ENCODE measurements around the gene CIP2A.

CIP2A gene

DNA sequence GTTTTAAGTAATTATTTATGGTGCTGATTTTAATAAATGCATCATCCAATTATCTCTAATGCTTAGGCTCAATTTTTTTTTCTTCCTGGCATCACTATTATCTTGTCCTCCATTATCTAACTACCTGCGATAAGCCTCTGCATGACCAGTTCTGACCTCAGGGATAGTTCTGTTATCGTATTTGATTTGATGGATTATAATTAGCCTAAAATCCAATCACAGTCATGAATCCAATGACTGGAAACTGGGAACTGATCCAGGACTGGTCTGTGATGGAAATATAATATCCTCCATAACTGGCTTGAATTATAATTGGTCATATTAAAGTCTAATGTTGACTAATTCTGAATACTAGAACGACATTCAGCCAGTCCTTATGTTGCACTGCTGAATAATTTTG, 80.0 kb downstream of the CIP2A start:
- no peaks in the 10 kb centered on the region for H3F3A ChIP-seq (ENCODE audit: control insufficient read depth, insufficient read depth)

DNA sequence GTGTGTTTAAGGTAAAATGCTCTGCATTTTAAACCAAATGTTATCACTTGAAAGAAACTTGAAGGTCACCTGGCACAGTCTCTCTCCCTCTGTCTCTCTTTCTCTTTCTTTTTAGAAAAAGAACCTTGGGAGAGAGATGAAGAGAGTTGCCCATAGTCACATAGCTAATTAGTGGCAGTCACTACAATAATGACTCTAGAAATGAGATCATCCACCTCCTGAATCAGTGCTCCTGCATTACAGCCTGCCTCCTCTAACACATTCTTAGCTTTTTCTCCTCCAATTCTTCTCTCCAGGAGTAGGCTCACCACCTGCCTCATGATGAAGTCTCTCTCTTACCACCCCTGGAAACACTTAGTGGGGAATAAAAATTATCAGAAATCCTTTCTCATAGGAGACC, 81.3 kb downstream of the CIP2A start:
- Histone ChIP-seq H3K4me2 (ENCODE audit: low read length) (no peak overlapping the region), H4K20me1 (ENCODE audit: control insufficient read depth, insufficient read depth, low read depth, low read length) (no peaks in the 10 kb centered on the region), H3K27ac (ENCODE audit: low read depth, low read length) (no peak overlapping the region), H3K27me3 (ENCODE audit: control insufficient read depth, low read length) (no peaks in the 10 kb centered on the region), H3K36me3 (ENCODE audit: control insufficient read depth, low read length) (no peaks in the 10 kb centered on the region), H3K79me2 (ENCODE audit: control insufficient read depth, low read length) (no peaks in the 10 kb centered on the region), H3K9me2 (replicated peaks; ENCODE audit: control insufficient read depth, low read length) (no peaks in the 10 kb centered on the region; the same call in 1 of the 2 replicates), H3K9me3 (ENCODE audit: control insufficient read depth, insufficient read depth, low read length) (no peaks in the 10 kb centered on the region), H3F3A (ENCODE audit: control insufficient read depth, insufficient read depth) (no peaks in the 10 kb centered on the region), H3K4me1 (ENCODE audit: control insufficient read depth, low read length) (no peaks in the 10 kb centered on the region), H3K4me3 (ENCODE audit: low read length) (no peak overlapping the region)
- TF ChIP-seq, protein P1, sequence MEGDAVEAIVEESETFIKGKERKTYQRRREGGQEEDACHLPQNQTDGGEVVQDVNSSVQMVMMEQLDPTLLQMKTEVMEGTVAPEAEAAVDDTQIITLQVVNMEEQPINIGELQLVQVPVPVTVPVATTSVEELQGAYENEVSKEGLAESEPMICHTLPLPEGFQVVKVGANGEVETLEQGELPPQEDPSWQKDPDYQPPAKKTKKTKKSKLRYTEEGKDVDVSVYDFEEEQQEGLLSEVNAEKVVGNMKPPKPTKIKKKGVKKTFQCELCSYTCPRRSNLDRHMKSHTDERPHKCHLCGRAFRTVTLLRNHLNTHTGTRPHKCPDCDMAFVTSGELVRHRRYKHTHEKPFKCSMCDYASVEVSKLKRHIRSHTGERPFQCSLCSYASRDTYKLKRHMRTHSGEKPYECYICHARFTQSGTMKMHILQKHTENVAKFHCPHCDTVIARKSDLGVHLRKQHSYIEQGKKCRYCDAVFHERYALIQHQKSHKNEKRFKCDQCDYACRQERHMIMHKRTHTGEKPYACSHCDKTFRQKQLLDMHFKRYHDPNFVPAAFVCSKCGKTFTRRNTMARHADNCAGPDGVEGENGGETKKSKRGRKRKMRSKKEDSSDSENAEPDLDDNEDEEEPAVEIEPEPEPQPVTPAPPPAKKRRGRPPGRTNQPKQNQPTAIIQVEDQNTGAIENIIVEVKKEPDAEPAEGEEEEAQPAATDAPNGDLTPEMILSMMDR (IDR thresholded peaks at IDR 0.05; ENCODE audit: low read depth, low read length, poor library complexity, severe bottlenecking): no peak
- no peak for TF ChIP-seq EZH2phosphoT487 (IDR thresholded peaks at IDR 0.05; ENCODE audit: borderline replicate concordance, low read length)

More for the DNA sequence above, 80.0 kb downstream of the CIP2A start:
- Histone ChIP-seq H4K20me1 (ENCODE audit: control insufficient read depth, insufficient read depth, low read depth, low read length) (no peaks in the 10 kb centered on the region), H3K4me1 (ENCODE audit: control insufficient read depth, low read length) (no peaks in the 10 kb centered on the region), H3K27me3 (ENCODE audit: control insufficient read depth, low read length) (no peaks in the 10 kb centered on the region), H3K27ac (ENCODE audit: low read depth, low read length) (no peak overlapping the region), H3K4me3 (ENCODE audit: low read length) (no peak overlapping the region), H3K4me2 (ENCODE audit: low read length) (no peak overlapping the region), H3K79me2 (ENCODE audit: control insufficient read depth, low read length) (no peaks in the 10 kb centered on the region), H3K9me3 (ENCODE audit: control insufficient read depth, insufficient read depth, low read length) (no peaks in the 10 kb centered on the region), H3K9me2 (replicated peaks; ENCODE audit: control insufficient read depth, low read length) (no peaks in the 10 kb centered on the region; the same call in 1 of the 2 replicates), H3K36me3 (ENCODE audit: control insufficient read depth, low read length) (no peaks in the 10 kb centered on the region)
- TF ChIP-seq EZH2phosphoT487 (IDR thresholded peaks at IDR 0.05; ENCODE audit: borderline replicate concordance, low read length): no peak
- TF ChIP-seq, protein P1 (IDR thresholded peaks at IDR 0.05; ENCODE audit: low read depth, low read length, poor library complexity, severe bottlenecking): no peak

DNA sequence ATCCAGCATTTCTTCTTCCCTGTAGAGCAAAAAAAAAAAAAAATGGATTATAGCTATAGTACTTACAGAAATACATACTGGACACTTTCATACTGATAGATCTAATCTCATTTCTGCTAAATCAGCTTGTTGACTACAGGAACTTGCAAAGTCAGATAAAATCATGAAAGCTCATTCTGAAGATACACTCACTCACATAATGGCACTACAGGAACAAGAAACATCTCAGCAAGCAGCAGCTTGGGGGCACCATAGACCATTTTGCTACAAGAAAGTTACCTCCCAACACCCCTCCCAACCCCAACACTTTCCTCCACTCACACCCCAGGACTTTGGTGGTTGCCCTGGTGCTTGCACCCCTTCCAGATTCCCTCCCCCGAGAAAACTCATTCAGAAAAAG, 83.4 kb downstream of the CIP2A start:
- no peaks in the 10 kb centered on the region for H3K36me3 ChIP-seq (ENCODE audit: control insufficient read depth, low read length)
- H3K27ac ChIP-seq (ENCODE audit: low read depth, low read length): no peak overlapping the region
- no peaks in the 10 kb centered on the region for H4K20me1 ChIP-seq (ENCODE audit: control insufficient read depth, insufficient read depth, low read depth, low read length)
- no peaks in the 10 kb centered on the region for H3K4me1 ChIP-seq (ENCODE audit: control insufficient read depth, low read length)
- no peaks in the 10 kb centered on the region for H3K79me2 ChIP-seq (ENCODE audit: control insufficient read depth, low read length)
- H3K27me3 ChIP-seq (ENCODE audit: control insufficient read depth, low read length): peaks cover 6% of the 10 kb centered on the region; the same call in 1 of the 2 replicates
- H3K9me2 ChIP-seq (replicated peaks; ENCODE audit: control insufficient read depth, low read length): no peaks in the 10 kb centered on the region; the same call in 1 of the 2 replicates
- H3K9me3 ChIP-seq (ENCODE audit: control insufficient read depth, insufficient read depth, low read length): no peaks in the 10 kb centered on the region
- H3F3A ChIP-seq (ENCODE audit: control insufficient read depth, insufficient read depth): no peaks in the 10 kb centered on the region
- H3K4me3 ChIP-seq (ENCODE audit: low read length): no peak overlapping the region
- H3K4me2 ChIP-seq (ENCODE audit: low read length): no peak overlapping the region
- TF ChIP-seq EZH2phosphoT487 (IDR thresholded peaks at IDR 0.05; ENCODE audit: borderline replicate concordance, low read length): no peak
- TF ChIP-seq, protein P1 (IDR thresholded peaks at IDR 0.05; ENCODE audit: low read depth, low read length, poor library complexity, severe bottlenecking): no peak
